NK-92 treated with Interleukin-12 subunit alpha and Interleukin-12 subunit beta, amount 100 ng/mL, for 24 hours (cell line): Measurements from ENCODE around the gene NUAK1.

Experiments
- DNase-seq: peaks from one replicate; lab custom pipeline; 2025; lab: John Stamatoyannopoulos, UW

Gene NUAK1

GRCh38 chr12:106138633-106139421, at the start of gene NUAK1:
Gene NUAK1, minus strand, starts transcription at chr12:106138954. Its CDS starts 301 bp downstream, at chr12:106138653.
- DNase-seq, result no peak

GRCh38 chr12:106188256-106188655, 49.5 kb upstream of the NUAK1 start:
- no peak for DNase-seq

DNA sequence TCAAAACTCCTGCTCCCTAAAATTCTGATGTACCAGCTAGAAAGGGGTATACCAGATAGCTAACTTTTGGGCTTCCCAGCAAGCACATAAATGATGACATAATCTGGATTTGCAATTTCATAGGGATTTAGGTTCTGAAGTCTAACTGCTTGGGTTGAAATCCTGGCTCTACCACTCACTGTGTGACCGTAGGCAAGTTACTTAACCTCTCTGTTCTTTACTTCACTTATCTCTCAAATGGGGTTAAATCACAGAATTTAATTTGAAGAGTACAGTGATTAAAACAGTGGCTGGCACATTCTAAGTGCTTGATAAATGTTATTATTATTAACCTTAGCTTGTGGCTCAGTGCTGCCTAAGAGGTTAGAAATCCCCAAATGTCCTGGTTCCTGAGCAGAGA, 49.1 kb upstream of the NUAK1 start:
- no peak for DNase-seq

- DNase-seq, result no peak
Observed at GRCh38 chr12:106187155-106187789, 48.5 kb upstream of the NUAK1 start.

- no peak for DNase-seq
Observed at GRCh38 chr12:106183735-106184134, 45.0 kb upstream of the NUAK1 start.

DNA sequence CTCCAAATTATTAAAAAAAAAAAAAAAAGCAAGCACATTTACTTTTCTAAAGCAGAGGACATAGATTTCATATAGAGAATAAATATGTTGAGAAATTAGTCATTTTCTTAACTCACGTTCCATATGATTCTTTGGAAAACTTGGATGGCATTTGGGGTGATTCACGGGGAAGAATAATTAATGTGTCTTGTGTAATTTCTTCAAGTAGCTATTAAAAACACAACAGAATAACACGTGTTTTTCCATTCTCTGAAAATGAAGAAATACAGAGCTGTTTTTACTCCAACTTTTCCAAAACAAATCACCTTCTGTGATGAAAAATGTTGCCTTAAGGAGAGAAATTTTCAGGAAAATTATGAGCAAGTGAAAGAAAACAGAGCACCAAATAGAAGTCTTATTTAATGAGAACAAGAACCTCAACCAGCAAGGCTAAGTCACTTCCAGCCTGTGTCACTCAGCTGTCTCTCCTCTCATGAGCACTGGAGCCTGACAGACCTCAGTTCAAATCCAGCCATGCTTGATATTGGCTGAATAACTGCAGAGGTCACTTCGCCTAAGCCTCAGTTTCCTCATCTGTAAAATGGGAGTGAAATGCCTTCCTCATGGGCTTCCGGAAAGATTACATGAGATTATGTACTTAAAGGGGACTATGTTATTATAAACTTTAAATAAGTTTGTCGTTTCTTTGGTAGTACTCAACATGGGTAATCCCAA, 42.8 kb upstream of the NUAK1 start:
- DNase-seq, result no peak

- no peak for DNase-seq
Observed at GRCh38 chr12:106179086-106179485, 40.3 kb upstream of the NUAK1 start.

DNA sequence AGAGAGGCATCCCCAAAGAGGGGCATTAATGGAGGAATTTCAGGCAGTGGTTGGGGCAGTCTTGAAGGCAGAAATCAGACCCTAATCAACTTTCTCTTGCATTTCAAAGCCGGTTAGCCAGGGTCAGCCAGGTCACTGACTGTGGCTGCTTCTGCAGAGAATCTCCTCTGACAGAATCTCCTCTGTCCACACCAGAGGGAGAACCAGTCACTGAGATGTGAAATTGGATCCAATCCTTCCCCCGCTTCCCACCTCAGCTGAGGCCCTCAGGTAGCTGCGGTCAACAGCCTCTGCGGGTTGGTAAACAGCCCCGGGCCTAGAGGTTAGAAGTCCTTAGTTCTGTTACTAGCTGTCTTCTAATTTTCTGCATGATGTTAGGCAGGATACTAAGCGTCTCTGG, 39.8 kb upstream of the NUAK1 start:
- no peak for DNase-seq

- no peak for DNase-seq
Observed at GRCh38 chr12:106176560-106176959, 37.8 kb upstream of the NUAK1 start.

GRCh38 chr12:106174876-106175275, 36.1 kb upstream of the NUAK1 start:
- no peak for DNase-seq

DNA sequence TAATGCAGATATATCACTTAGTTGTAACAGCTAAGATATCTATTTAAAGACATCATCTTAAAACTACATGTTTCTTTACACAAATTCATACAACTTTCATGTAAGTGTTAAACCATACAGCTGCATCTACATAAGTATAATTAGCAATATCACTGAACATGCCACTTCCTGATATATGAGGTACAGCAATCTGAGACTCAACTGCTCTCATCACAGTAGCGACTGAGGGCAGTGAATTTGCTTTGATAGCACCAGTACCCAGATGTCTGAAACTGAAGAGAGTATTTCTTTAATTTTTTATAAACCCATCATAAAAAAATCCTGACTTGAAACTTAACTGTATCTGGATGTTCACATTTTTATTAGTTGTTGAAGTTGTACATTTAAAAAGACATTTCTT, 34.7 kb upstream of the NUAK1 start:
- no peak for DNase-seq

DNA sequence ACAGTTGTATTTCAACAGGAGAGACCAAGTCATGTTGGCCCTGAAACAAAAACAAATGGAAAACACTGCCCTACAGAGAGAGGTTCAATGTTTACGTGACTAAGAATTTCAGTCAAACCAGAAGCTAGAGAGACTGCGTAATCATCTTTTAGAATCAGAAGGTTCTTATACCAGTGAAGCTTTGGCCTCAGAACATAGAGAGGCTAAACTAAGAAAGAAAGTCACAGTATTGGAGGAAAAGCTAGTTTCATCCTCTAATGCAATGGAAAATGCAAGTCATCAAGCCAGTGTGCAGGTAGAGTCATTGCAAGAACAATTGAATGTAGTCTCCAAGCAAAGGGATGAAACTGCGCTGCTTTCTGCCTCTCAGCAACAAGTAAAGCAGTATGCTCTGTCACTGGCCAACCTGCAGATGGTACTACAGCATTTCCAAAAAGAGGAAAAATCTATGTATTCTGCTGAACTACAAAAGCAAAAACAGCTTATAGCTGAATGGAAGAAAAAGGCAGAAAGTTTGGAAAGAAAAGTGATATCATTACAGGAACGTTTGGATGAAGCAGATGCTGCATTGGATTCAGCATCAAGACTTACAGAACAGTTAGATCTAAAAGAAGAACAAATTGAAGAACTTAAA, 32.5 kb upstream of the NUAK1 start:
- DNase-seq, result no peak

GRCh38 chr12:106170285-106170684, 31.5 kb upstream of the NUAK1 start:
- no peak for DNase-seq

GRCh38 chr12:106163712-106164111, 25.0 kb upstream of the NUAK1 start:
- DNase-seq, result no peak

DNA sequence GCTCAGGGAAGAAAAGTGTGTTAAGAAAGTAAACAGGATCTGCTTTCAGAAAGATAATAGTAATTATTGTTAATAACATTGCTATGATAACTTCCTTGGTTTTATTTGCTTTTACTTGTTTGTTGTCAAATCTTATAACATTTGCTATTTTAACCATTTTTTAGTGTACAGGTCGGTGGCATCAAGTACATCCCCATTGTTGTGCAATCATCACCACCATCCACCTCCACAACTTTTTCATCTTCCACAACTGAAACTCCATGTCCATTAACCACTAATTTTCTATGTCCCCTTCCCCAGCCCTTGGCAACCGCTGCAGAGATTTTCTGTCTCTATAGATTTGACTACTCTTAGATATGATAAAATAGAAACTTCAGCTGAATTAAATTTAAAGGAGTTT, 22.7 kb upstream of the NUAK1 start:
- DNase-seq, result no peak

GRCh38 chr12:106160915-106161314, 22.2 kb upstream of the NUAK1 start:
- DNase-seq, result no peak

DNA sequence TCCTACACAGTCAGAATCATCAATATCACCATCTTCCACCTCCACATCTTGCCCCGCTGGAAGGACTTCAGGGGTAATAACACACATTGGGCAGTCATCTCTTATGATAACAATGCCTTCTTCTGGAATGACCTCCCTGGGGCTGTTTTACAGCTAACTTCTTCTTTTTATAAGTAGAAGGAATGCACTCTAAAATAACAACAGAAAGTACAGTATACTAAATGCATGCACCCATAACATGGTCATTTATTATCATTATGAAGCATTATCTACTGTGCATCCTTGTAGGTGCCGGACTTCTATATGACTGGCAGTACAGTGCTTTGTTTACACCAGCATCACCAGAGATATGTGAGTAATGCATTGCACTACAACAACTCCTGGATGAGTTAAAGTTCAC, 19.0 kb upstream of the NUAK1 start:
- DNase-seq, result no peak

GRCh38 chr12:106154751-106155273, 16.1 kb upstream of the NUAK1 start:
- DNase-seq, result no peak

DNA sequence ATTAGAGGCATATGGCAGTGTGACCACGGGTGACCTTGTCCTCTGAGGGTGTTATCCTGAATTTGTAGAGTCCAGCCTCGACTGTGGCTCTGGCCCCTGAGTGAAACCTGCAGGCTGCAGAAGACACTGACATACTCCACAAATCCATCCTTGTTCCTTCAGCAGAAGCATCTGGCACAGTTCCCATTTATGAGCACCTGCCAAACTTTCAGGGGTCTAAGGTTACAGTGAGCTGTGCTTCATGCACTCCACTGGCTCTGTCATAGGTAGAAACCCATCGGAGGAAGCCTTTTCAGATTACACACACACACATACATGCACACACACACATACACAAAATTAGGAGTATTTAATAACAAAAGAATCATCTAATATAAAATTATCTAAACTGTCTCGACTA, 13.6 kb upstream of the NUAK1 start:
- DNase-seq, result no peak

DNA sequence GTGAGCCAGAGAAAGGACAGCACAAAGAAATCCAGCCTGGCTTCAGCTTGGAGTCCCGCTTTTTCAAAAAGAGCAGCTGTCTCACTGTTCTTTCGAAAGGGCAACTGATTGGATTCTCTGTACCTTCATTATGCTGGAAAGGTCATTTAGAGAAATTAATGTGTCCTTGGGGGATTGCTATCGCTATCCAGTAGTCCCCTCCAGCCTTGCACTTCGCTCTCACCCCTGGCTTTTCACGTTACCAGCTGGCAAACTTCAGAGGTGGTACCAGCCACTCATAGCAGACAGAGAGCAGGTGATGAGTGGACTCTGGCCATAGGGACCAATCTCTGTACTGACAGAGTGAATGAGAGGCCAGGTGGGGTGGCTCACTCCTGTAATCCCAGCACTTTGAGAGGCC, 11.8 kb upstream of the NUAK1 start:
- no peak for DNase-seq

DNA sequence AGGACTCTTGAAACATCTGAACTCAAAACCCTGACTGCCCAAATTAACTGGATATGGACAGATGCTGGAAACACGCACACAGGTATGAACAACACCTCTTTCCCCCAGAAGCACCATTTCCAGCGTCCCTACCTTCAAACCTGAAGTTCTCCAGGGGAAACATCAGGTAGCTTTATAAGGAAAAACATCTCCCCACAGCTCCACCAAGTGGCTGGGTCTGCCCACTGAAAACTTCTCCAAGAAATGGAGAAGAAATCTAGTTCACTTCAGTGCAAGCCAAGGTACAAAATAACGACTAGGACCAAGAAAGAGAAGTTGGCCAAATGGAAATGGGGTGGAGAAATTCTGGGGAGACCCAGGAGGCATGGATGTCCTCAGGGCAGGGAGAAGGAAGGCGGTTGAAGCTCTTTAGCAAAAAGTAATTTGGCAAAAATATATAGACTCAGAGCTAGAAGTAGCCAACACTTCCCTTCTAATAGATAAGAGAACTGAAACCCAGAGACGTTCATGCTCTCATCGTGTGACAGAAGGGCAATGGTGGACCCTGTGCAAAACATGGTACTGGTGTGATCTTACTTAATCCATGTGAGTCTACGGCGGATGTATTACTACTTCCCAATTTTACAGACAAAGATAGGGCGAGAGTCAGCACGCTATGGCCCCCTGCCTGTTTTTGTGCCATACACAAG, 10.5 kb upstream of the NUAK1 start:
- DNase-seq, result no peak

DNA sequence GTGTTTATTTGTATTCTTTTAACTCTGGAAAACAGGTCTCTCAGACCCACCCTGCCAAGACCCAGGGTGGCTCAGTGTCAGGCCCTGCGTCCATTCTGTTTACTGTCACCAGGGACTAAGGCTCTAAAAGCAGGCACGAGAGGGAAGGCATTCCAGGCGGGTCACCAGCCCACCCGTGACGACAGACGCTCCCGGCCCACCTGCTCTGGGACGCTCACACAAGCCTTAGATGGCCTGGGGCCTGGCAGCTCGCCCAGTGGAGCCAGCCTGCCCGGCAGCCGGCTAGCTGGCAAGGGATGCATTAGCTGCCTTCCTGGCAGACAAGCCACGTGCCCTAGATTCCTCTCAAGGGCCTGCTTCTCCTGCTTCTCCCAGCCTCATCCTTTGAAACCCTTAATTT, 9.2 kb upstream of the NUAK1 start:
- no peak for DNase-seq
